ENCODE measurements around the gene PDZD7. TPM values are rescaled to one million over a fixed set of nuclear protein-coding genes. Genes with fewer than 3 reads are reported as not detected.

The PDZD7 gene
- total RNA-seq, 2 experiments from 2014 or later, result 1.7 to 3.1 TPM

DNA sequence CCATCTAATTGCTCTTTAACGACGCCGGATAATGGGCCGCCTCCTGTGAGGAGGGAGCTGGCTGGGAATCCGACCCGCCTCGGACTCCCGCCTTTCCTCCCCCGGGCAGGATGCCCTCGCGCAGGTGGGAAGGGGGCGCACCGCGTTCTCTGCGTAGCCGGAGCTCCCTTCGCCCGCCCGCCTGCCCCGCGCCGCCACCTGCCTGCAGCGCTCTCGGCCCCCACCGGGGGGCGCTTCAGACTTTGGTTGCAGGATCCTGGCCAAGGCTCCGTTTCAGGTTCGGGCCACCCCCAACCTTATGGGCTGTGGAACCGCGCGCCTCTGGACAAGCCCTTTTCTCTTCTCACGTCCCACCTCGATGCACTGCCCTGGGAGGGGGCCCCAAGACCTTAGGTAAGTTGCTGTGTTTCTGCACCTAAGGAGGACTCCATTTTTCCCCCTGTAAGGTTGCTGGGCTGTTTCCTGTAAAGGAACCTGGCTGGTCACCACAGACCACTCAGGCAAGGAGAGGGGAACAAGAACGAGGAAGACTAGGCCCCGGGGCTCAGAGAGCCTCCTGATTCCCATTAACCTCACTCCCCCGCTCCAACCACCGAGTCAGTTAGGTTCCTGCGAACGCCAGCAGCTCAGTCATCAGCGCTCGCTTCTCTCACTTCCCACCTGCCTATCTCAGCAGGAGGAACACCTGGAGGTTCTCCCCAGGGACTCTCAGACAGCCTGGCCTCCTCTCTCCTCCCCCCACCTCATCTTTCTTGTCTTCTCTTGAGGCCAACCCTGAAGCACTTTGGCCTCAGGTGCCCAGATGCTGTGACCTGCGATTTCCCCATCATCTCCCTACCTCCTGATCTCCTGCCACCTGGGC lies 19.5 kb upstream of the PDZD7 start:
- Histone ChIP-seq H3K27me3 (ENCODE audit: control insufficient read depth in 1 of 2, insufficient read depth in 2 of 2, low read length in 2 of 2) (peaks cover 44 to 46% of the 10 kb centered on the region in 2 experiments), H3K4me3 (ENCODE audit: low read length) (no peak overlapping the region), H3K36me3 (ENCODE audit: insufficient read depth, low read length) (no peaks in the 10 kb centered on the region), H3K4me1 (ENCODE audit: insufficient read depth, low read length) (peaks cover 20% of the 10 kb centered on the region), H3K27ac (ENCODE audit: low read depth in 1 of 2, low read length in 2 of 2) (no peak overlapping the region), H3K9me3 (ENCODE audit: control insufficient read depth in 1 of 2, insufficient read depth in 1 of 2, low read length in 2 of 2) (peaks cover 0 to 12% of the 10 kb centered on the region in 2 experiments)
- Mint-ChIP-seq H3K27ac (no peak overlapping the region), H3K4me1 (ENCODE audit: low read depth) (peaks cover 14% of the 10 kb centered on the region), H3K4me3 (peak overlapping the region; percentile 39), H3K27me3 (peaks cover 52% of the 10 kb centered on the region), H3K9me3 (no peaks in the 10 kb centered on the region), H3K36me3 (ENCODE audit: low read depth) (no peaks in the 10 kb centered on the region)
- CTCF ChIA-PET, result interaction anchor here (0.6 to 3.2 kb wide), 16 partner anchors 9 to 91 kb away, joined by 3 to 45 read pairs (median 4); partner anchors contain the start of genes KAZALD1, PDZD7, SEMA4G and SFXN3
- TF ChIP-seq, protein P1, sequence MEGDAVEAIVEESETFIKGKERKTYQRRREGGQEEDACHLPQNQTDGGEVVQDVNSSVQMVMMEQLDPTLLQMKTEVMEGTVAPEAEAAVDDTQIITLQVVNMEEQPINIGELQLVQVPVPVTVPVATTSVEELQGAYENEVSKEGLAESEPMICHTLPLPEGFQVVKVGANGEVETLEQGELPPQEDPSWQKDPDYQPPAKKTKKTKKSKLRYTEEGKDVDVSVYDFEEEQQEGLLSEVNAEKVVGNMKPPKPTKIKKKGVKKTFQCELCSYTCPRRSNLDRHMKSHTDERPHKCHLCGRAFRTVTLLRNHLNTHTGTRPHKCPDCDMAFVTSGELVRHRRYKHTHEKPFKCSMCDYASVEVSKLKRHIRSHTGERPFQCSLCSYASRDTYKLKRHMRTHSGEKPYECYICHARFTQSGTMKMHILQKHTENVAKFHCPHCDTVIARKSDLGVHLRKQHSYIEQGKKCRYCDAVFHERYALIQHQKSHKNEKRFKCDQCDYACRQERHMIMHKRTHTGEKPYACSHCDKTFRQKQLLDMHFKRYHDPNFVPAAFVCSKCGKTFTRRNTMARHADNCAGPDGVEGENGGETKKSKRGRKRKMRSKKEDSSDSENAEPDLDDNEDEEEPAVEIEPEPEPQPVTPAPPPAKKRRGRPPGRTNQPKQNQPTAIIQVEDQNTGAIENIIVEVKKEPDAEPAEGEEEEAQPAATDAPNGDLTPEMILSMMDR (IDR thresholded peaks at IDR 0.05), result peak; percentile 76
- DNase-seq (peak; percentile 57 to 85 (median 76)), ATAC-seq (ENCODE audit: poor library complexity) (peak; percentile 98)
- POLR2A ChIA-PET, result interaction anchor here (0.6 to 1.0 kb wide), 3 partner anchors 9 to 92 kb away, joined by 3 to 4 read pairs (median 3); no protein-coding TSS in a partner anchor
- intact Hi-C loops (cut with DNase I, micrococcal nuclease), result loop anchor here in 1 of 2 experiments (5.0 kb wide), 1 partner anchor 92 kb away; no protein-coding TSS in a partner anchor

DNA sequence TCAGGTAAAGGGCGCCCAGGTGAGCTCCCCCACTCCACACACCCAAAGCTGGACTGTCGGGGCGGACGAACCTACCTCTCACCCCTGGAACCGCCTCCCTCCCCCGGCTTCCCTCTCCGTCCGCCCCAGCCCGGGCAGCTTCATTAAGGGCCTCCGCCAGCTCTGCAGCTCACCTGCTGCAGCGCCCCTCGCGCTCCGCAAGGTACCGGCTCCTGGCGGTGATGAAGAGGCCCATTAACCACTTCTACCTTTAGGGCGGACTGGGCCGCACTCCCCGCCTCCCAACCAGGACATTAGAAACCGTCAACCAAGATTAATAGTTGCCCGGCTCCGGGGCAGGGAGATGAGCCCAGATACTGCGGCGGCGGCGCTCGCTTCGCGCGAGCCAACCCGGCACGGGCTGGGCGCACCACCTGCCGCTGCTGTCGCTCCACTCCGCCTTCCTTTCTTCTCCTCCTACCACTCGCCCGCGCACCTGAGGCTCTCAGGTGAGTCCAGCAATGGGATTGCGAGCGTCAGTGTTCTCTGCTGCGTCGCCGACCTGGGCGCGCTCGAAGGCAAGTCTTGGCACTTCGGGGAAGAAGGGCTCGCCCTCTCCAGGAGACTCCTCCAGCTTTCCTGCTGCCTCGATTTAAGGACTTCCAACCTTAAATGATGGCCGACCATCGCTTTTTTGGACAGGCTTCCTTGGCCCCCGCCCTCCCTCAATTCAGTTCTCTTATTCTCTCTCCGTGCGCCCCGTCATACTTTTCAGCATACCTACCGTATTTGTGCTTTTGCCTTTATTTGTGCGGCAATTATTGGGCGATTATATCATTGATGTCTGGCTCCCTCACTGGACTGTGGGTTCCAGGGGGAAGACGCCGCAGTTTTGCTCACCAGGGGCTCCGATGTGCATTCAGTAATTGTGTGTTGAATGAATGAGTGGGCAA lies 17.3 kb upstream of the PDZD7 start:
- Histone ChIP-seq H3K27me3 (ENCODE audit: control insufficient read depth in 1 of 2, insufficient read depth in 2 of 2, low read length in 2 of 2) (peaks cover 44 to 46% of the 10 kb centered on the region in 2 experiments), H3K36me3 (ENCODE audit: insufficient read depth, low read length) (no peaks in the 10 kb centered on the region), H3K4me1 (ENCODE audit: insufficient read depth, low read length) (peaks cover 23% of the 10 kb centered on the region), H3K27ac (ENCODE audit: low read depth in 1 of 2, low read length in 2 of 2) (no peak overlapping the region), H3K4me3 (ENCODE audit: low read length) (no peak overlapping the region), H3K9me3 (ENCODE audit: control insufficient read depth in 1 of 2, insufficient read depth in 1 of 2, low read length in 2 of 2) (peaks cover 0 to 12% of the 10 kb centered on the region in 2 experiments)
- Mint-ChIP-seq H3K27me3 (peaks cover 52% of the 10 kb centered on the region), H3K4me3 (no peak overlapping the region), H3K27ac (no peak overlapping the region), H3K36me3 (ENCODE audit: low read depth) (no peaks in the 10 kb centered on the region), H3K4me1 (ENCODE audit: low read depth) (peaks cover 19% of the 10 kb centered on the region), H3K9me3 (no peaks in the 10 kb centered on the region)
- intact Hi-C loops (cut with DNase I, micrococcal nuclease), result loop anchor here in 1 of 2 experiments (10.0 kb wide), 2 partner anchors 763 to 1697 kb away; partner anchors contain the start of genes BLOC1S2 and WBP1L
- TF ChIP-seq, protein P1 (IDR thresholded peaks at IDR 0.05), result no peak
- no peak for ATAC-seq (ENCODE audit: poor library complexity)
- ChIA-PET POLR2A (no interaction called here), CTCF (interaction anchor here (1.0 kb wide), 1 partner anchor 14 kb away, joined by 5 read pairs; no protein-coding TSS in a partner anchor)
- no peak for DNase-seq

DNA sequence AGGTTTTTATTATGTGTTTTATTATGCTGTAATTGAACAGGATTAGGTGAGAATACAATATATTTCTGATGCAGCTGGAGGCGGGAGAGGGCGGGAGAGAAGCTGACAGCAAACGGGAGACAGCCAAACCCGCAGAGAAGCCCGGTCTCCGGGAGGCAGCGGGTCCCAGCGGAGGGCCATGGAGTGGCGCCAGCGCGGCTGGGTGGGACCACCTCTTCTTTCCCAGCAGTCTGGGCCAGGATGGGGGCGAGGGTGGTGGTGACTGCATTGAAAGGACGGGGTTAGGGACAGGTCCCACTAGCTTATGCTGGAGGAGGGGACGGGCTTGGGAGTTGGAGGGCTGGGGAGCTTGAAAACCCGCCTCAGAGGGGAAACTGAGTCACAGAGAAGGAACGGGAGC lies 16.3 kb upstream of the PDZD7 start:
- no peaks in the 10 kb centered on the region for H3K36me3 Mint-ChIP-seq (ENCODE audit: low read depth)
- ChIA-PET POLR2A (no interaction called here), CTCF (interaction anchor here (1.0 to 2.2 kb wide), 2 partner anchors 13 kb away, joined by 5 to 6 read pairs; no protein-coding TSS in a partner anchor)
- no peak overlapping the region for H3K27ac Mint-ChIP-seq
- Histone ChIP-seq H3K27ac (ENCODE audit: low read depth in 1 of 2, low read length in 2 of 2) (no peak overlapping the region), H3K27me3 (ENCODE audit: control insufficient read depth in 1 of 2, insufficient read depth in 2 of 2, low read length in 2 of 2) (peaks cover 44 to 46% of the 10 kb centered on the region in 2 experiments), H3K4me1 (ENCODE audit: insufficient read depth, low read length) (peaks cover 32% of the 10 kb centered on the region), H3K36me3 (ENCODE audit: insufficient read depth, low read length) (no peaks in the 10 kb centered on the region), H3K9me3 (ENCODE audit: control insufficient read depth in 1 of 2, insufficient read depth in 1 of 2, low read length in 2 of 2) (peaks cover 0 to 12% of the 10 kb centered on the region in 2 experiments), H3K4me3 (ENCODE audit: low read length) (no peak overlapping the region)
- H3K27me3 Mint-ChIP-seq, result peaks cover 52% of the 10 kb centered on the region
- H3K4me1 Mint-ChIP-seq (ENCODE audit: low read depth), result peaks cover 28% of the 10 kb centered on the region
- no peak overlapping the region for H3K4me3 Mint-ChIP-seq
- TF ChIP-seq, protein P1 (IDR thresholded peaks at IDR 0.05), result no peak
- intact Hi-C loops (cut with DNase I, micrococcal nuclease), result loop anchor here in 1 of 2 experiments (10.0 kb wide), 2 partner anchors 762 to 1698 kb away; partner anchors contain the start of genes BLOC1S2 and WBP1L
- no peaks in the 10 kb centered on the region for H3K9me3 Mint-ChIP-seq
- ATAC-seq (ENCODE audit: poor library complexity) (no peak), DNase-seq (no peak)

Measured in CD4-positive, alpha-beta T cell (primary cell).